Transverse colon (tissue), 3 donors: ENCODE results near the gene COL13A1.

ENCODE experiments used
- CTCF ChIP-seq, 5 experiments: fragments of 200-600 bp in 3 of 5; fragments of 450-650 bp in 2 of 5; sonication (generic) in 3 of 5; IDR thresholded peaks; 1 replicate in 2 of 5; 2 replicates in 3 of 5; pipeline ENCODE4 v1.5.1; 2016 to 2017; ENCODE audit warnings: antibody characterized with exemption in 5 of 5, inconsistent platforms in 3 of 5, mild to moderate bottlenecking in 2 of 5, moderate library complexity in 1 of 5
- POLR2A ChIP-seq: fragments of 450-650 bp; IDR thresholded peaks from one replicate; pipeline ENCODE4 v1.6.1; 2016; ENCODE audit warnings: antibody characterized with exemption, mild to moderate bottlenecking, moderate library complexity

GRCh38 chr10:69845574-69846292, 44.0 kb downstream of the COL13A1 start:
- TF ChIP-seq POLR2A (no peak), CTCF (IDR thresholded peaks at IDR 0.05) (no peak)
